NCI-H1436 treated with DMSO at 0.1 percent for 48 hours (cell line): Measurements from ENCODE around the gene MFGE8.

ENCODE experiments used
- DNase-seq: peaks from one replicate; lab custom pipeline; 2025; lab: John Stamatoyannopoulos, UW

Gene MFGE8

GRCh38 chr15:88898736-88899135 is 14.4 kb downstream of the MFGE8 start:
- DNase-seq: no peak

- no peak for DNase-seq
Measured at GRCh38 chr15:88897456-88898194, 15.6 kb downstream of the MFGE8 start.

GRCh38 chr15:88897142-88897455 is 16.1 kb downstream of the MFGE8 start:
- DNase-seq: no peak

- DNase-seq: no peak
Measured at GRCh38 chr15:88896333-88897033, 16.7 kb downstream of the MFGE8 start.

- DNase-seq: no peak
Measured at GRCh38 chr15:88894819-88895767, 18.1 kb downstream of the MFGE8 start, which contains the start of gene HAPLN3. Gene HAPLN3 (minus strand): TSS chr15:88895544. CDS start chr15:88887298, 8,246 bp downstream.

GRCh38 chr15:88894348-88894818 is 18.8 kb downstream of the MFGE8 start:
- no peak for DNase-seq

GRCh38 chr15:88891540-88892254 is 21.5 kb downstream of the MFGE8 start:
- no peak for DNase-seq

GRCh38 chr15:88890495-88890894 is 22.7 kb downstream of the MFGE8 start:
- no peak for DNase-seq

- DNase-seq: no peak
Measured at GRCh38 chr15:88888719-88889118, 24.5 kb downstream of the MFGE8 start.

GRCh38 chr15:88887068-88887580 is 26.1 kb downstream of the MFGE8 start:
- no peak for DNase-seq

- no peak for DNase-seq
Measured at GRCh38 chr15:88882785-88883184, 30.4 kb downstream of the MFGE8 start.

- DNase-seq: no peak
Measured at GRCh38 chr15:88881775-88882174, 31.4 kb downstream of the MFGE8 start.

GRCh38 chr15:88880944-88881740 is 32.0 kb downstream of the MFGE8 start:
- no peak for DNase-seq

- DNase-seq: no peak
Measured at GRCh38 chr15:88878720-88879184, 34.4 kb downstream of the MFGE8 start.

- no peak for DNase-seq
Measured at GRCh38 chr15:88877906-88878305, 35.3 kb downstream of the MFGE8 start.

GRCh38 chr15:88877415-88877814 is 35.8 kb downstream of the MFGE8 start:
- no peak for DNase-seq

- no peak for DNase-seq
Measured at GRCh38 chr15:88876573-88876972, 36.6 kb downstream of the MFGE8 start.

GRCh38 chr15:88874684-88875083 is 38.5 kb downstream of the MFGE8 start:
- no peak for DNase-seq

GRCh38 chr15:88874275-88874674 is 38.9 kb downstream of the MFGE8 start:
- DNase-seq: no peak

GRCh38 chr15:88873786-88874185 is 39.4 kb downstream of the MFGE8 start:
- DNase-seq: no peak

- no peak for DNase-seq
Measured at GRCh38 chr15:88872706-88873105, 40.5 kb downstream of the MFGE8 start.
